H7 (cell line): ENCODE results near the gene PLSCR1. TPM values are rescaled to one million over a fixed set of nuclear protein-coding genes. Genes with fewer than 3 reads are reported as not detected.
A peak's percentile ranks its signal among the peaks of the same experiment; 100 is the strongest.
"Not testable (repeated sequence)": the region's sequence is repeated elsewhere in the genome, so short reads cannot be mapped to it uniquely, and the experiment has no call there.

Source experiments
- DNase-seq: peaks from one replicate; pipeline ENCODE4 v3.0.0; 2012
- H3K27me3 ChIP-seq: 2 replicates; pipeline ENCODE4 v1.6.0; 2011; ENCODE audit warnings: mild to moderate bottlenecking, low read length; ENCODE audit not compliant: control insufficient read depth, insufficient read depth
- H3K36me3 ChIP-seq: replicated peaks from 2 replicates; pipeline ENCODE4 v1.5.1; 2011; ENCODE audit warnings: low read length; ENCODE audit not compliant: control insufficient read depth, insufficient read depth
- H3K4me3 ChIP-seq: 2 replicates; pipeline ENCODE4 v1.5.1; 2011; ENCODE audit warnings: low read depth, mild to moderate bottlenecking, control low read depth, low read length, moderate library complexity; ENCODE audit not compliant: insufficient read depth
- total RNA-seq: library from RNA; depleted of rRNA; stranded (reverse); fragments of >200 nt; shearing (Covaris generic); gene quantifications from 2 replicates; pipeline ENCODE4 v1.2.3, GENCODE V29; 2014

Gene PLSCR1
- total RNA-seq, 1 experiment from 2014 or later = 75.2 TPM

- no peak for DNase-seq
- H3K36me3 ChIP-seq = no peaks in the 10 kb centered on the region
- no peaks in the 10 kb centered on the region for H3K27me3 ChIP-seq
- no peak overlapping the region for H3K4me3 ChIP-seq
Observed at GRCh38 chr3:146493761-146494160, 50.6 kb downstream of the PLSCR1 start.

DNA sequence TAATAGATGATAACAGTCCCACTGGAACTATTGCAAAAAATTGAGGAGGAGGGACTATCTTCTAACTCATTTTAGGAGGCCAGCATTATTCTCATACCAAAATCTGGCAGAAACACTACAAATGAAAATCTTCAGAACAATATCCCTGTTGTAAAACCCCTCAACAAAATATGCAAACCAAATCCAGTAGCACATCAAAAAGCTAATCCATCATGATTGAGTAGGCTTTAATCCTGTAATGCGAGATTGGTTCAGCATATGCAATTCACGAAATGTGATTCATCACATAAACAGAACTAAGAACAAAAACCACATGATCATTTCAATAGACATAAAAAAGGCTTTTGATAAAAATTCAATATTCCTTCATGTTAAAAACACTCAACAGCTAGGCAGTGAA lies 51.2 kb downstream of the PLSCR1 start:
- H3K27me3 ChIP-seq = no peaks in the 10 kb centered on the region
- H3K36me3 ChIP-seq = no peaks in the 10 kb centered on the region
- no peak for DNase-seq
- no peak overlapping the region for H3K4me3 ChIP-seq

- H3K36me3 ChIP-seq = no peaks in the 10 kb centered on the region
- DNase-seq = no peak
- no peak overlapping the region for H3K4me3 ChIP-seq
- H3K27me3 ChIP-seq = no peaks in the 10 kb centered on the region
Observed at GRCh38 chr3:146491303-146491702, 53.1 kb downstream of the PLSCR1 start.

DNA sequence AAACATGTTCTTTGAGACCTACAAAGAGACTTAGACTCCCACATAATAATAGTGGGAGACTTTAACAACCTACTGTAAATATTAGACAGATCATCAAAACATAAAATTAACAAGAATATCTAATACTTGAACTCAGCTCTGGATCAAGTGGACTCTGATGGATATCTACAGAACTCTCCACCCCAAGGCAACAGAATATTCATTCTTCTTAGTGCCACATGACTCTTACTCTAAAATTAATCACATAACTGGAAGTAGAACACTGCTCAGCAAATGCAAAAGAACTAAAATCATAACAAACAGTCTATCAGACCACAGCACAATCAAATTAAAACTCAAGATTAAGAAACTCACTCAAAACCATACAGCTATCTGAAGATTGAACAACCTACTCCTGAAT lies 59.1 kb downstream of the PLSCR1 start:
- no peak for DNase-seq
- Histone ChIP-seq H3K36me3 (no peaks in the 10 kb centered on the region), H3K4me3 (no peak overlapping the region), H3K27me3 (no peaks in the 10 kb centered on the region)

DNA sequence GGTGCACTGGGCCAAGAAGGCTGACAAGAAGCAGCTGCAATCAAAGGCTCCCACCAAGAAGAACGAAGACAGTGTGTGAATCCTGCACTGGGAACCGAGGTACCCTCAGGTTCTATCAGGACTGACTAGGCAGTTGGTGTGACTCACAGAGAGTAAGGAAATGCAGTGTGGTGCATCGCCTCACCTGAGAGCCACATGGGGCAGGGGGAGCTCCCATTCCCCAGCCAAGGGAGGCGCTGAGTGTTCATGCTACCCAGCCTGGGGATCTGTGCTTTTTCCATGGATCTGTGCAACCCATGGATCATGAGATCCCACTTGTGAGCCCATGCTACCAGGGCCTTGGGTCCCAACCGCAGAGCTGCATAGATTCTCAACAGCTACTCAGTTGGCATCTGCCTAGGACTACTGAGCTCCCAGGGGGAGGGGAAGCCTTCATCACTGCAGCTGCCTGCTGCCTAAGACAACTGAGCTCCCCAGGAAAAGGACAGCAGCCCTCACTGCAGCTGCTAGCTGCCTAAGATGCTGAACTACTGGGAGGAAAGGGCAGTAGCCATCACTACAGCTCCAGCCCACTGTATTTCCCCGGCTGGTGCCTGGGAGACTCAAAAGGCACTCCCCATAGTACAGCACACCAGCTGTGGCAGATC lies 68.2 kb downstream of the PLSCR1 start:
- H3K36me3 ChIP-seq = no peaks in the 10 kb centered on the region

GRCh38 chr3:146474976-146475375 lies 69.4 kb downstream of the PLSCR1 start:
- H3K27me3 ChIP-seq, H3K36me3 ChIP-seq, H3K4me3 ChIP-seq, DNase-seq: not testable (repeated sequence)

More for the DNA sequence above, 68.2 kb downstream of the PLSCR1 start:
- no peak for DNase-seq
- no peaks in the 10 kb centered on the region for H3K27me3 ChIP-seq
- no peak overlapping the region for H3K4me3 ChIP-seq

DNA sequence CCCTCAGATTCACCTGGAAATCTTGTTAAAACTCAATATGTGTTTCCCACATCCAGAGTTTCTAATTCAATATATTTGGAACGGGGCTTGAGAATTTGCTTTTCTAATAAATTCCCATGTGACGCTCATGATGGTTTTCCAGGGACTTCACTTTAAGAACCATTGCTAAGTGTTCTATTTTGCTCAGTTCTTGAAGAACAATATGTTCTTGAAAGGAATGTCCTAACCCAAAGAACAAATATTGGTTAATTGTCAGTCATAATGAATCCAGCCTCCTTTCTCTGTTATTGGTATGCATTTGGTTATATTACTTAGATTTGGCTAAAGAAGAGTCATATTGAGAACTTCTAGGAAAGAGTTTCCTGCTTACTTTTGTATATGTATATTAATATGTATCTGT lies 70.7 kb downstream of the PLSCR1 start:
- H3K27me3 ChIP-seq = no peaks in the 10 kb centered on the region
- no peak overlapping the region for H3K4me3 ChIP-seq
- DNase-seq = no peak
- H3K36me3 ChIP-seq = no peaks in the 10 kb centered on the region

DNA sequence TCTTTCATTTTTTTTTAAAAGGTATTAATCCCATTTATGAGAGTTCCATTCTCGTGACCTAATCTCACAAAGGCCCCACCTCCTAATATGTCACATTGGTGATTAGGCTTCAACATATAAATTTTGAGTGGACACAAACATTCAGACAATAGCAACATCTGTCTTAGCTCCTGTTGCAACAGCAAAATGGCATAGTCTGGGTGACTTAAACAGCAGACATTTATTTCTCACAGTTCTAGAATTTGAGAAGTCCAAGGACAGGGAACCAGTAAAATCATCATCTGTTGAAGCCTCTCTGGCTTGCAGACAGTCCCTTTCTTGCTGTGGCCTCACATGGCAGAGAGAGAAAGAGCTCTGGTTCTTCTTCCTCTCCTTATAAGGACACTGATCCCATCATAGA lies 71.8 kb downstream of the PLSCR1 start:
- H3K4me3 ChIP-seq = no peak overlapping the region
- H3K36me3 ChIP-seq = no peaks in the 10 kb centered on the region
- H3K27me3 ChIP-seq = no peaks in the 10 kb centered on the region
- DNase-seq = no peak

- Histone ChIP-seq H3K36me3 (no peaks in the 10 kb centered on the region), H3K27me3 (no peaks in the 10 kb centered on the region), H3K4me3 (no peak overlapping the region)
- no peak for DNase-seq
Observed at GRCh38 chr3:146471012-146471411, 73.4 kb downstream of the PLSCR1 start.

DNA sequence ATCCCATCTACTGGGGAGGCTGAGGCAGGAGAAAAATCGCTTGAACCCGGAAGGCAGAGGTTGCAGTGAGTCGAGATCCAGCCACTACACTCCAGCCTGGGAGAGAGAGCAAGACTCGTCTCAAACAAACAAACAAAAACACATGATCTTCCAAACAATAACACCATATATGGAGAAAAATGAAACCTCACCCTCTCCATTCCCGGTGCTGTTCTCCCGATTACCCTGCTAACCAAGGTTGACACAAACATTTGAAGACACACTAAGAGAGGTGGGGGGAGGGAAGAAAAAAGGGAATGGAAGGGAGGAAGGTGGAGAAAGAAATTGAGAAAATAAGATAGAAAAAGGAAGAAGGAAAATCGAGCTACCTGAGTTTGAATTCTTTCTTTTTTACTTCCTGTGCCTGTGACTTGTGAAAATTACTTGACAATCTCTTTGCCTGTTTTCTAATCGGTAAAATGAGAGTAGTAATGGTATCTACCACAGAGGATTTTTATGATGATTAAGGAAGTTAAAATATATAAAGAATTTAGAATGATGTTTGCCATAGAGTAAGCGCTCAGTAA lies 73.9 kb downstream of the PLSCR1 start:
- DNase-seq = no peak

DNA sequence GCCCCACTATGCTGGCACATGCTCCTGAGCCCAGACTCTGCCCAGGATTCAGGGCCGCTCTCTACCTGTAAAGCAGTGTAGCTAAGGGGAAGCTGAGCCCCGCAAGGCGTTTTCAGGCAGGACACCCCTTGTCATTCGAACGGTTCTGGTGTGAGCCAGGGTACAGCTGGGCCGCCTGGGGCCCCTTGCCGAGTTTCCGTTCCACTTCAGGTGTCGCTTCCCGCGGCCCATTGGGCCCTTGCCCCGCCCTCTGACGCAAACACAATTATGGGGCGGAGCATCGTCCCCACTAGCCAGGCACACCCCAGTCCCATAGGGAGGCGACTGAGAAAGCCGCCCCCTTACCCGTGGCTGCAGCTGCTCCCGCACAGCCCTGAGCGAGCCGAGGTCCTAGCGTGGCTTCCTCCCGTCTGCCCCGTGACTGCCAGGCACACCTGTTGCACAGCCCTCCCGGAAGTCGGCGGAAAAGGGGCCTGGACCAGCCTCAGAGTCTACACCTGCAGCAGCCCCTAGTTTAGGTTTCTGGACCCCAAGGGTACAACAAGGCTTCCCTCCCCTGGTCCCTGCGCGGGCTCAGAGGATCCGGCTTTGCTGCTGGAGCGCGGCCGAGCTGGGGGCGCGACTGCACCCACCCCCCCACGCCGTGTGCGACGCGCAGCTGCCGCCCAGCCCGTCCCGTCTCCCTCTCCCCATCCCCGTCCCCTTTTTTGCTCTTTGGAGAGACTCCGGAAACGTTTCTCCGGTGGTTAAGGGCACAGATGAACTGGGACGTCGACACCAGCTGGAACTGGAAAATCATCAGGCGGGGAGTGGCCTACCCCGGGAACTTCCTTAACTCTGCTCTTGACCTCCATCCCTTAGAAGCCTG lies 75.0 kb downstream of the PLSCR1 start, which contains the start of gene PLSCR2:
PLSCR2 (minus strand) TSS at position 412 of the 868 bp plus-strand sequence. CDS start 9,657 bp downstream, outside the sequence.
- H3K27me3 ChIP-seq = no peaks in the 10 kb centered on the region
- H3K36me3 ChIP-seq = no peaks in the 10 kb centered on the region
- DNase-seq = peak; percentile 38
- peak within 1 kb of the TSS; percentile 56 for H3K4me3 ChIP-seq

More for the DNA sequence above, 73.9 kb downstream of the PLSCR1 start:
- Histone ChIP-seq H3K36me3 (no peaks in the 10 kb centered on the region), H3K4me3 (no peak overlapping the region), H3K27me3 (no peaks in the 10 kb centered on the region)

GRCh38 chr3:146468671-146469149 lies 75.7 kb downstream of the PLSCR1 start:
- no peak for DNase-seq
- H3K4me3 ChIP-seq = peak overlapping the region; percentile 56
- no peaks in the 10 kb centered on the region for H3K36me3 ChIP-seq
- no peaks in the 10 kb centered on the region for H3K27me3 ChIP-seq

DNA sequence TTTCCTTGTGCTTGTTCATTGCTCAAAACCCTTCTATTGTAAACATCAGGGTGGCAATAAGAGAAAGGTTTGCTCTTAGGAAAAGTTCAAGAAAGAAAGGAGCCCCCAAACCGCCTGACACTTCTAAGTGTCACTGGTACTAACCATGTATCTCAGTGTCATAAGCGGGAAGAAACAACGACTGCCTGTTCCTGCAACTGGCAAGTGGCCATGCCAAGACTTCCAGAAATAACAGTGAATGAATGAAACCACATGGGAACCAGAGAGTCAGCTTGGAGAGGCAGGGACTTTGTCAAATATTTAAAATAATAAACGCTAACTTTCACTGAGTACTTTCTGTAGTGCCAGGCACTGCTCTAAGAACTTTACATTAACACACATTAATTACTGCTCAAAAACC lies 76.2 kb downstream of the PLSCR1 start:
- H3K4me3 ChIP-seq = no peak overlapping the region
- no peaks in the 10 kb centered on the region for H3K27me3 ChIP-seq
- no peak for DNase-seq
- H3K36me3 ChIP-seq = no peaks in the 10 kb centered on the region

- DNase-seq = no peak
- Histone ChIP-seq H3K27me3 (no peaks in the 10 kb centered on the region), H3K4me3 (no peak overlapping the region), H3K36me3 (no peaks in the 10 kb centered on the region)
Observed at GRCh38 chr3:146466604-146467003, 77.8 kb downstream of the PLSCR1 start.
